HL-60 (cell line): ENCODE data around the gene FCGR1A.
A peak's percentile ranks its signal among the peaks of the same experiment; 100 is the strongest.
"Not testable (repeated sequence)": the region's sequence is repeated elsewhere in the genome, so short reads cannot be mapped to it uniquely, and the experiment has no call there.

ENCODE experiments used
- DNase-seq, 2 experiments: peaks; one replicate each; pipeline ENCODE4 v3.0.0-alpha.2; 2010 to 2020; ENCODE audit warnings: low read depth in 1 of 2, low spot score in 1 of 2
- H3K27ac ChIP-seq: fragments of 250-450 bp; sonication (Bioruptor Pico); replicated peaks from 2 replicates; pipeline ENCODE4 v1.5.1; 2020; ENCODE audit warnings: mild to moderate bottlenecking, moderate library complexity
- H3K27me3 ChIP-seq: fragments of 250-450 bp; sonication (Bioruptor Pico); 2 replicates; pipeline ENCODE4 v1.5.1; 2021; ENCODE audit warnings: mild to moderate bottlenecking, moderate library complexity; ENCODE audit not compliant: insufficient read depth, poor library complexity, severe bottlenecking
- H3K4me3 ChIP-seq: replicated peaks from 2 replicates; pipeline ENCODE4 v1.5.1; 2011; ENCODE audit warnings: mild to moderate bottlenecking, control low read depth, low read length; ENCODE audit not compliant: insufficient read depth
- SPI1 ChIP-seq: IDR thresholded peaks from 2 replicates; pipeline ENCODE4 v1.6.1; 2012; ENCODE audit warnings: low read depth, mild to moderate bottlenecking, borderline replicate concordance

Gene FCGR1A

DNA sequence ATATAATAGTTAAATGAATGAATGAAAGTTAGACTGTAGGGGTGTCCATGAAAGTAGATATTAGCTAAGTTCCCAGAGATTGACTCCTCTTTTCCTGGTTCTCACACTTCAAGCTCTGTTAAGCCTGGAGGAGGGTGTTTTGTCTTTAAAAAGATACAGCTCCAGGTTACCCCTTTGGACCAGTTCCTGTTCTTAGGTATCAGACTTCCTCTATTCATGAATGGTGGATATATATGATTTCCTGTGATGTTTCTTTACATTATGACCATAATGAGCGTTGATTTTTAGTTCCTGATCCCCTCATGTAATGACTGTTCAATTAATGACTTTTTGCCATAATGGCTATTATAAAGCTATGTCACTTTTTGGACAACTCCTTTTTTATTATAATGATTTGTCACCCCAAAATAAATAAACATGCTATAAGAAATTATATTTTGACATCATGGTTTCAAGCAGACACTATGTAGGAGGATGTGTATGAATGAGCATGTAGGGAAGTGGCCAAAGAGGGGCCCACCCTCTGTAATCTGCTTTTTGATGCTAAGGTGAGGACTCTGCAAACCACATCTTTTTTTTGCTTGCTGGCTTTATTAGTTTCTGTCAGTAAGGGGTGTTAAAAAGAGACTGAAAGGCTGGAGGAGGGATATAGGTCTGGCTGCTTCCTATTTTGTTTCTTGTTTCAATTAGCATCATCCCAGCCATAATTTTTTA is 18.2 kb upstream of the FCGR1A start:
- not testable (repeated sequence) for DNase-seq, H3K27ac ChIP-seq, H3K4me3 ChIP-seq, H3K27me3 ChIP-seq
- peak; percentile 57 for TF ChIP-seq SPI1

DNA sequence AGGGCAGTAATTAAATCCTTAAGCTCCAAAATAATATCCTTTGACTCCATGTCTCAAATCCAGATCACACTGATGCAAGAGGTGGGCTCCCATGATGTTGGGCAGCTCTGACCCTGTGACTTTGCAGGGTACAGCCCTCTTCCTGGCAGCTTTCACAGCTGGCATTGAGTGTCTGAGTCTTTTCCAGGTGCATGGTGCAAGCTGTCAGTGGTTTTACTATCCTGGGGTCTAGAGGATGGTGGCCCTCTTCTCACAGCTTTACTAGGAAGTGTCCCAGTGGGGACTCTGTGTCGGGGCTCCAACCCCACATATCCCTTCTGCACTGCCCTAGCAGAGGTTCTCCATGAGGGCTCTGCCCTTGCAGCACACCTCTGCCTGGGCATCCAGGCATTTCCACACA is 16.3 kb upstream of the FCGR1A start:
- not testable (repeated sequence) for DNase-seq, H3K27me3 ChIP-seq, H3K4me3 ChIP-seq, H3K27ac ChIP-seq

DNA sequence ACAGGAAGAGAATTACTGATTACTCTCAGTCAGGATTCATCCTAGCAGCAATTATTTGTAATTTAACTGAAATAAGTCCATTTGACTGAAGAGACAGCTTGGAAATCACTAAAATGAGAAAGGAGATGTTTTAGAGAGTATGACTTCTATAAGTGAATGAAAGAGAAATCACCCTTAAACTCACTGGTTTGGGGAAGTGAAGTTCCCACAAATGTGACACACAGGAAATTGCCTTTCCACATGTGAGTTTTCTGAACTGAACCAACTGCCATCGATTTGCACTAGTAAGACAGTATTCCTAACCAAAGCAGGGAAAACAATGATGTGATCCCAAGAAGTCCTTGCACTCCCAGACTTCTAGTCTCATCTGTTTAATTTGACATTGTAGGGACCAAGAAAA is 13.3 kb upstream of the FCGR1A start:
- DNase-seq, H3K27me3 ChIP-seq, H3K4me3 ChIP-seq: not testable (repeated sequence)
- peak overlapping the region; percentile 92 for H3K27ac ChIP-seq

DNA sequence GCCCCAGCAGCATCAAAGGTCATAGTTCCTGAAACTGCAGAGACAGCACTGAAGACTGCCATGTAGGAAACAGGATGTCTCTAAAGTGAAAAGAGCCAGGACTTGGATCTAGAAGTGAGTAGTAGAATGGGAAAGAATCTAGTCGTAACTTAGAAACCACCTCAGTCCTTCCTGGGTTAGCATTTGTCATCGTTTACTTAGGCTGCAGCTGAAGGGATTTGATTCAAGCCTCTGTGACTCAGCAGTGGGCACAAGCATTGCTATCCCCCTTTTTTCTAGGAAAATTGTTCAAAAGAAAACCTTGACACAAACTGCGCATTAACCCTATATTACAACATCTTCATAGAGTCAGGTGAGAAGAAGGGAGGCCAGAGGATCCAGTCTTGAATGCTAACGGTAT is 11.8 kb upstream of the FCGR1A start:
- H3K4me3 ChIP-seq, H3K27me3 ChIP-seq, DNase-seq: not testable (repeated sequence)
- peak overlapping the region; percentile 92 for H3K27ac ChIP-seq

DNA sequence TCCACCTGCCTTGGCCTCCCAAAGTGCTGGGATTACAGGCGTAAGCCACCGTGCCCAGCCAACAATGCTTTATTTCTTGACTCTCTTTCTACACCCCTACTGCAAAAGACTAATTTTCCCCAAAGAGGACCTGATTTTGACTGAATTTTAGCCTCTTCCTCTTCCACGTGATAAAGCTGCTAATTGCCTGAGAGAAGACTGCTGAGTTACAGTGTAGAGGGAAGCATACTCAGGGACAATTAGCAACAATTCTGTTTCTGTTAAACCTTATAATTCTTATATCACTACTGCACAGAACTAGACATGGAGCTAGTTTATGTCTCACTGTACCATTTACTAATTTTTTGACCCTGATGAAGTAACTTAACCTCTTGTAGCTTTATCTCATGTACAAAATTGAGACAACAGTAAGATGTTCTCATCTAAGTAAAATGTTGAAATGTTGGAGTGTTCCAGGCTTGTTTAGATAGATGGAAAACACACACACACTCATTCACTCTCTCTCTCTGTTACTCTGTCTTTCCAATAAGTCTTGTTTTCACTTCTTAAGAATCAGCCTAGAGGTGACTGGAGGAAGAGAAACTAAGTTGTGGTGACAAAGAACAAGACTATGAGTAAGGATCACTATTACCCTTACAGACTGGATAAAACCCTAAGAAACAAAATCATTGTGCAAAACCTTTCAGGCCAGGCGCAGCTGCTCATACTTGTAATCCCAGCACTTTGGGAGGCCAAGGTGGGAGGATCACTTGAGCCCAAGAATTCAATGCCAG is 10.7 kb upstream of the FCGR1A start:
- H3K27ac ChIP-seq, DNase-seq, H3K4me3 ChIP-seq, H3K27me3 ChIP-seq: not testable (repeated sequence)

DNA sequence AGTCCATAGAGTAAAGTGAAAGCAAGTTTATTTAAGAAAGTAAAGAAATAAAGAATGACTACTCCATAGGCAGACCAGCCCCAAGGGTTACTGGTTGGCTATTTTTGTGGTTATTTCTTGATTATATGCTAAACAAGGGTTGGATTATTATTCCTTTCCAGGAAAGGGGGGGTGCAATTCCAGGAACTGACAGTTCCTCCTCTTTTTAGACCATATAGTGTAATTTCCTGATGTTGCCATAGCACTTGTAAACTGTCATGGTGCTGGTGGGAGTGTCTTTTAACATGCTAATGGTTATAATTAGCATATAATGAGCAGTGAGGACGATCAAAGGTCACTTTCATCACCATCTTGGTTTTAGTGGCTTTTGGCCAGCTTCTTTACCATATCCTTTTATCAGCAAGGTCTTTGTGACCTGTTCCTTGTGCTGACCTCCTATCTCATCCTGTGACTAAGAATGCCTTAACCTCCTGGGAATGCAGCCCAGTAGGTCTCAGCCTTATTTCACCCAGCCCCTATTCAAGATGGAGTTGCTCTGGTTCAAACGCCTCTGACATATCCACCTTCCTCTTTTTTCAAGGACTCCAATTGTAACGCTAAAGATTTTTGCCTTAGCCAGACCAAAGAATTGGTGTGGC is 6.9 kb upstream of the FCGR1A start:
- H3K4me3 ChIP-seq, H3K27me3 ChIP-seq, DNase-seq: not testable (repeated sequence)
- H3K27ac ChIP-seq = peak overlapping the region; percentile 46

DNA sequence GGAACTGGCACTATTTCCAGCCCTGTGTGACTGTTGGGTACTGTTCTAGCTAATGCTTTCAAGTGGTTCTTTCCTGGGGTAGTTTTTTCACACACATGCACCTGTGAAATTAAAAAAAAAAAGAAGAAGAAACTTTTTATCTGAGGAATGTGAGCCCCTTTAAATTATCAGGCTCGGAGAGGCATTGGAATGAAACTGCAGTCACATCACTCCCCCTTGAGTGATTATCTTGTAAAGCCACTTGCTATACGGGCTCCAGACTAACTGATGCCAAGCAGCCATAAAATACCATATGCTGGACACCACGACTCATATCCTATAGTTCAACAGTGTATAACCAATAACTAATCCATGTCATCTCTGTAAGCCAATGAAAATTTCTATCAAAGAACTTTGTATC is 5.4 kb upstream of the FCGR1A start:
- H3K27ac ChIP-seq, H3K4me3 ChIP-seq, H3K27me3 ChIP-seq, DNase-seq: not testable (repeated sequence)

DNA sequence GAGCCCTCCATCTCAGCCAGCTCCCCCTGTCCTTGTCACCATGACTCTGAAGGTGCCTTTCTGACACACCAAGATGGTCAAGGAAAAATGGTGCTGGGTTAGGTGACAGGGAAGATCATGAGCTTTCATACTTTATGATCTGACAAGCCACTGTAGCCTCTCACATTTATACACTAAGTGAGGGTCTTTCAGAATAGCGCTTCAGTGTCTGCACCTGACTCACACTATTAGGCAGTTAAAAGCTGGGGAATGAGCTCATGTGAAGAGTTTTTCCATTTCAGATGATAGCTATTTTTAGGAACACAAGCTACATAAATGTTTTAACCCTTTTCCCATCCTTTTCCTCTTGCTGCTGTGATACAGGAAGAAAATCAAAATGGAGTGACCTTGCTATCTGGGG is 4.2 kb upstream of the FCGR1A start:
- DNase-seq, H3K27ac ChIP-seq, H3K27me3 ChIP-seq, H3K4me3 ChIP-seq: not testable (repeated sequence)

DNA sequence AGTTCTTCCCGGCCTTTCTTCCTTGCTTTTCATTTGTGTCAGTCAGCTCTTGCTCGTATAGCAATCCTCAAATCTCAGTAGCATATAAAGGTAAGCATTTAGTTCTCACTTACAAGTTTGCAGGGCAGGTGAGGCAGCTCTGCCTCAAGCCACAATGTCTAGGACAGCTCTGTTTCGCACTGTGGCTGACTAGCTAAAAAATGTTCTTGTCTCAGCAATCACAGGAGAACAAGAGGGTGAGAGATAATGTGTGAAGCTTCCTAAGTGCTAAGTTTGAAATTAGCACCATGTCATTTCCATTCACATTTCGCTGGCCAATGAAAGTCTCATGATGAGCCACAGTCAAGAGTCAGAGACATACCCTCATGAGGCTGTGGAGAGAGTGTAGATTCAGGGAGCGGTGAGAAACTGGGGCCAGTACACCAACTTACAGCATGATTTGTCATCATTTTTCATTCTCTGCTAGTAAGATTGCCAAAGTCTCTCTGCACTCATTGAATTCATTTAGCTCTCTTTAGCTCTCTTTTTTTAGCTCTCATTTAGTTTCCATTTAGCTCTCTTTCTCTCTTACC is 995 bp upstream of the FCGR1A start:
- H3K27ac ChIP-seq = peak overlapping the region; percentile 76
- H3K4me3 ChIP-seq = not testable (repeated sequence)

DNA sequence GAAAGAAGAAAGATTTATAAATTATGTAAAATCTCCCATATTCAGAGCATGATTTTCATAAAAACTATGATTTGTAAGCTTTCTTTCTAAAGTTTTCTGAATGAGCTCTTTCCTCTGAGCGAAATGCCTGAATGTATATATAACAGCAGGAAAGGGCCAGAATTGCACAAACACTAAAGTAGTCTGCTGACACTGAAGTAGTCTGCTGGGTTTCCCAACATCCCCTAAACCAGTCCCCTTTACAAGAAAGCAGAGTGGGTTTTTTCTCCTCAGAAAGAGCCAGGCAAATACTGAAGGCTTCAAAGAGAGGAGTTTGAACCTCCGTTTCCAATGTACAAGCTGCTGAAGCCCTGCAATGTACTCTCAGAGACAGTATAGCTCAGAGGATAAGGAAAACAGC is 795 bp downstream of the FCGR1A start:
- not testable (repeated sequence) for H3K27me3 ChIP-seq, DNase-seq, H3K27ac ChIP-seq, H3K4me3 ChIP-seq

More for the DNA sequence above, 995 bp upstream of the FCGR1A start:
- not testable (repeated sequence) for DNase-seq, H3K27me3 ChIP-seq

DNA sequence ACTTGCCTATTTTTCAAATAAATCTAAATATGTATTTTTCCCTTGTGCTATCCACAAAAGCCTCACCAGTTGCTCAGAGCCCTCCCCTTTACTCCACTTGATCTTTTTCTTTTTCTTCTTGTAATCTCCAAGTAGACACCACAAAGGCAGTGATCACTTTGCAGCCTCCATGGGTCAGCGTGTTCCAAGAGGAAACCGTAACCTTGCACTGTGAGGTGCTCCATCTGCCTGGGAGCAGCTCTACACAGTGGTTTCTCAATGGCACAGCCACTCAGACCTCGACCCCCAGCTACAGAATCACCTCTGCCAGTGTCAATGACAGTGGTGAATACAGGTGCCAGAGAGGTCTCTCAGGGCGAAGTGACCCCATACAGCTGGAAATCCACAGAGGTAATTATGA is 1.4 kb downstream of the FCGR1A start:
- not testable (repeated sequence) for H3K27me3 ChIP-seq, DNase-seq
- Histone ChIP-seq H3K4me3 (peak overlapping the region; percentile 7; the same call in 1 of the 2 replicates), H3K27ac (peak overlapping the region; percentile 58)
